GM18873 (cell line): ENCODE measurements around the gene TRH.
"Not testable (repeated sequence)": the region's sequence is repeated elsewhere in the genome, so short reads cannot be mapped to it uniquely, and the experiment has no call there.

Source experiments
- ATAC-seq: cut with Tn5 transposase; IDR thresholded peaks from one replicate; pipeline ENCODE4 v1.9.1; 2021; ENCODE audit warnings: mild to moderate bottlenecking, moderate library complexity, moderate number of reproducible peaks; ENCODE audit not compliant: unreplicated experiment, low FRiP score

Gene TRH

GRCh38 chr3:129962600-129962999 lies 11.9 kb upstream of the TRH start:
- ATAC-seq, result no peak

- ATAC-seq, result no peak
Measured at GRCh38 chr3:129965937-129966336, 8.6 kb upstream of the TRH start.

DNA sequence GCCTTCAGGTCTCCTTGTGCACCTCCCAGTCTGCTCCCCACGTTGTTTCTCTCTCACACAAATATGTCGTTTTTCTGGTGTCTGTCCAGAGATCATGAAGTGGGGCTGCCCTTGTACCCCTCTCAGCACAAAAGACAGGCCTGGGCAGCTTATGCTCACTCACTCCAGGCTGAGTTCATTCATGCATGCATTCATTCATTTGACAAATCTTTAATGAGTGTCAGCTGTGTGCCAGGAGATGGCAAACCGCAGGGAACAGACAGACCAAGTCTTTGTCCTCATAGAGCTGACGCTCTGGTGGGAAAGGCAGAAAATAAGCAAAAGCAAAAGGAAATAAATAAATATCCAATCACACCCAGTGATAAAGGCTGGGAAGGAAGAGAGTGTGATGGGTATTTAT lies 7.6 kb upstream of the TRH start:
- ATAC-seq, result no peak

GRCh38 chr3:129967761-129968160 lies 6.8 kb upstream of the TRH start:
- ATAC-seq, result no peak

DNA sequence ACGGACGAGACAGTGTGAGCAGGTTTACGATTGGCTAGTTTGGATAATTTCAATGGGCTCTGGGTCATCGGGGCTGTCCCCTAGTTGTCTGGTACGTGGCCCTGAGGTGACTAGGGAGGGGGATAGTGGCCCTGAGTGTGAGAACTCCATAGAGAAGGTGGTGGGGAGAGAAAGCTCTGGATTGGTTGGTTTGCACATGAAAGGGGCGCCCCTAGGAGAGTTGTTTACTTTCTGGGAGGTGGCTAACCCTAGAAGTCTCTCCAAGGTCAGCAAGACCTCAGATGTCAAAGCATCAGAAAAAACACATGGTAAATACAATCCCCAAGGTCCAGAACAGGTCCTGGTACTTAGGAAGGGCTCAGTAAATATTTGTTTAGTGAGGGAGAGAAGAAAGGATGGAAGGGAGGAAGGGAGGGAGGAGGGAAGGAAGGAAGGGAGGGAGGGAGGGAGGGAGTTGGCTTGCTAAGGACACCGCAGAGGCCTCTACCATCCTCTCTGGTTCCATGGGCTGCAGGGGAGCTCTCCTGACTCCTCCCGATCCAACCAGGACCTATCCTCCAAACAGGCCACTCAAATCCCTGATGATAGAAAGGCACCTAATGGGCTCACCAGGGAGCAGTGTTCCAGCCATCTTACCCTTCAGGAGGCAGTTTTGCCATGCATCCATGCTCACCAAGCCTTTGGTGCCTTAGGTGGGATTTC lies 3.0 kb upstream of the TRH start:
- ATAC-seq, result no peak

- ATAC-seq, result no peak
Measured at GRCh38 chr3:129972301-129972700, 2.2 kb upstream of the TRH start.

GRCh38 chr3:129973853-129974563 lies 512 bp upstream of the TRH start:
- no peak for ATAC-seq

- no peak for ATAC-seq
Measured at GRCh38 chr3:129974833-129975704, 549 bp downstream of the TRH start.

GRCh38 chr3:129975705-129976048 lies 1.2 kb downstream of the TRH start:
- ATAC-seq, result no peak

GRCh38 chr3:129976286-129976685 lies 1.8 kb downstream of the TRH start:
- no peak for ATAC-seq

- no peak for ATAC-seq
Measured at GRCh38 chr3:129978123-129978522, 3.6 kb downstream of the TRH start.

- no peak for ATAC-seq
Measured at GRCh38 chr3:129979905-129980304, 5.4 kb downstream of the TRH start.

DNA sequence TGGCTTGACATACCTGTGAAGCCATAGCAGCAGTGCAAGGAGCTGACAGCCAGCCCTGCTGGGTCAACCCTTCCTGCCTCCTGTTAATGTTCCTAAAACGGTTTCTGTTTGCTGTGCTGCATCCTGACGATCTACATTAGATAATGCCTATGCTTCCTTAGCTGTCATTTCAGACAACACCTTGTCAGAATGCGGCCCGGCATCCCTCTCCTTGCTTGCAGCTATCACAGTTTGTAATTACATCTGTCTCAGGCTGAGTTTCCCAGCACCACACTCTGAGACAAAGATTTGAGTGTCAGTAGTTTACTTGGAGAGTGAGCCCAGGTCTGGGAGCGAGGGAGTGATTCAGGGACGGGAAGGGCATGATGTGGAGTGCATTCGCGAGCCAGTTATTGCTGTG lies 9.0 kb downstream of the TRH start:
- no peak for ATAC-seq

GRCh38 chr3:129984125-129984524 lies 9.6 kb downstream of the TRH start:
- no peak for ATAC-seq

DNA sequence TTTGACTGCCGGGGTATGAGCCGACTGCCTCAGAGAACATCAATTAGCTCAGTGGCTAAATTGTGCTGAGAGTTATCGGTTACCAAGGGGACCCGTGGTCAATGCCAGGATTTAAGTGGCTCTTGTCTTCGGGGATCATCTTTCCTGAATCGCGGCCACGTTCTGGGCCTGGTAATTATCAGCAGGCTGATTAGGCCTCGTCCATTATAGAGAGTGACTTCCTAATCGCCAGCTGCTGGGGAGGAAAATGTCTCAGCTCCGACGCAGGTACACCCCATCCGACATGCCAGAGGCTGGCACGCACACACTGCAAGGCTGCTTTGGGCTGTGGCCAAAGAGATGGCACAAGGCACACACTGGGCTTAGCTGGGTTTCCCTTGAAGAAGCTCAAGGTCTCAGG lies 10.6 kb downstream of the TRH start:
- no peak for ATAC-seq

DNA sequence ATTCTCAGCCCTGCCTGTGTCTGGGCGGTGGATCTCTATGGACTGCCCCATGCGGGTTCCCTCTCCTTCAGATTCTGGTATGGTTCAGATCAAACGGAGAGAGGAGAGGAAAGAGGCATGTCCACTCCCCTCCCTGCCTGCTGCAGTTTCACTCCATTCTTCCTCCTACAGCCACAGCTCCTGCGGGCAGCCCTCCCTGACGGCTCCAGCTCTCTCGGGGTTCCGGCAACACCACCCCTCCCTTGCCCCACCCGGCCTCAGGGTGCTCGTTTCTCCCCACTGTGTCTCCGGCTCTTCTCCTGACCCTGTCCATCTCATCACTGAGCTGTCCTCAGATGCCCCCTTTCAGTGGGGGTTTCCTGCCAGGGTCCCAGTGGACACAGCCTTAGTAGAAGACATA lies 13.9 kb downstream of the TRH start:
- no peak for ATAC-seq

DNA sequence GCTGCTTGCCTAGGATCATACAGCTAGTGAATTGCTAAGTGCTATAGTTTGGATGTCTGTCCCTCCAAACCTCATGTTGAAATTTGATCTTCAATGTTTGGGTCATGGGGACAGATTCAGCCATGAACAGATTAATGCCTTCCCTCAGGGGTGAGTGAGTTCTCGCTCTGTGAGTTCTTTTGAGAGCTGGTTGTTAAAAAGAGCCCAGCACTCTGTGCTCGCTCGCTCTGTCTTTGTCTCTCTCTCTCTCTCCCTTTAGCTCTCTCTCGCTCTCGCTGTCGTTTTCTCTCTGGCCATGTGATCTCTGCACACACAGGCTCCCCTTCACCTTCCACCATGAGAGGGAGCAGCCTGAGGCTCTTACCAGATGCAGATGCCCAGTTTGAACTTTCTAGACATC lies 14.9 kb downstream of the TRH start:
- ATAC-seq, result no peak

GRCh38 chr3:129992781-129993180 lies 18.3 kb downstream of the TRH start:
- ATAC-seq, result no peak

GRCh38 chr3:129994883-129995559 lies 20.5 kb downstream of the TRH start:
- no peak for ATAC-seq

DNA sequence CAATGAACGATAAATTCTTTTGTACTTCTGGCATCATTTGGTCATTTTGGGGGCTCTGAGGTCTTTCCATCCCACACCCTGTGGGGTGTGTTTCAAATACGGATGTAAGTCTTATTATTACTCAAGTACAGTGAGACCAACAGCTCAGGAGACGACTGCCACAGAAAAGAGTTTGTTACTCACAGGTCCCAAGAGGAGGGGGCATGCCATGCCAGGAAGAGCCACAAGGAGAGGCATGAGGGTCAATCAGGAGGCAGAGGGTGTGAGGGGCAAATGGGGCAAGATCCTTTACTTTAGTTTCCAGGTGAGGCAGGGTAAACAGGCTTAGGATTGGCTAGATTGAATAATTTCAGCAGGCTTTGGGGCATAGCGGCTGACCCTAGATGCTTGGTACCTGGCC lies 21.6 kb downstream of the TRH start:
- no peak for ATAC-seq

GRCh38 chr3:129999176-129999575 lies 24.7 kb downstream of the TRH start:
- not testable (repeated sequence) for ATAC-seq
